Esophagus squamous epithelium (tissue), 5 donors: ENCODE measurements around the gene FARP2. TPM values are rescaled to one million over a fixed set of nuclear protein-coding genes. Genes with fewer than 3 reads are reported as not detected.

Source experiments
- DNase-seq: peaks from one replicate; lab custom pipeline; 2025; lab: John Stamatoyannopoulos, UW
- H3K27ac ChIP-seq, 4 donors: fragments of 200-600 bp; sonication (generic); one replicate each; pipeline ENCODE4 v1.5.1; 2016 to 2019; ENCODE audit warnings: mild to moderate bottlenecking in 1 of 4
- H3K27me3 ChIP-seq, 4 donors: fragments of 200-600 bp; sonication (generic); 1 replicate in 3 of 4; 2 replicates in 1 of 4; pipeline versions ENCODE4 v1.5.1 to v1.6.0; 2017 to 2021; ENCODE audit warnings: antibody characterized with exemption in 1 of 4
- H3K36me3 ChIP-seq, 3 donors: fragments of 200-600 bp; sonication (generic); one replicate each; pipeline ENCODE4 v1.5.1; 2016 to 2019
- H3K4me1 ChIP-seq, 3 donors: fragments of 200-600 bp; sonication (generic); one replicate each; pipeline ENCODE4 v1.5.1; 2017 to 2019
- H3K4me3 ChIP-seq, 4 donors: fragments of 200-600 bp; sonication (generic); 1 replicate in 3 of 4; 2 replicates in 1 of 4; pipeline ENCODE4 v1.5.1; 2016 to 2019; ENCODE audit warnings: mild to moderate bottlenecking in 2 of 4, moderate library complexity in 1 of 4
- H3K9me3 ChIP-seq, 3 donors: fragments of 200-600 bp; sonication (generic); one replicate each; pipeline ENCODE4 v1.5.1; 2016 to 2019
- CTCF ChIP-seq, 6 experiments: fragments of 450-650 bp in 4 of 6; fragments of 200-600 bp in 2 of 6; sonication (generic) in 2 of 6; IDR thresholded peaks; one replicate each; pipeline ENCODE4 v1.5.1; 2016 to 2019; ENCODE audit warnings: antibody characterized with exemption in 6 of 6, mild to moderate bottlenecking in 4 of 6, moderate library complexity in 4 of 6
- POLR2A ChIP-seq, 4 donors: fragments of 450-650 bp; IDR thresholded peaks; one replicate each; pipeline ENCODE4 v1.6.1; 2017; ENCODE audit warnings: antibody characterized with exemption in 4 of 4, mild to moderate bottlenecking in 4 of 4, moderate library complexity in 3 of 4
- WGBS, 2 donors: methylation state at CpG; one replicate each; pipeline ENCODE4 v1.1.5; 2018; 5-methylcytosine and 5-hydroxymethylcytosine counted together
- intact Hi-C: fragments of 100-400 bp; cut with DNase I; formaldehyde crosslinking; loops from one replicate; pipeline ENCODE4 v1.15.0; 2022
- small RNA-seq, 4 donors: library from RNA; depleted of rRNA; stranded (forward); fragments of <200 nt; gene quantifications; one replicate each; pipeline ENCODE3, GENCODE V24; 2016
- total RNA-seq, 4 donors: library from RNA; depleted of rRNA; stranded (reverse); fragments of >200 nt; gene quantifications; one replicate each; pipeline ENCODE4 v1.1.0, GENCODE V29; 2016
- donor health status: DM: yes; HTN: yes; CAD: no.

Gene FARP2
- total RNA-seq, 4 donors from 2014 or later: 20.8 to 41.8 (median 37.1) TPM

GRCh38 chr2:241540401-241540770 lies 184.3 kb downstream of the FARP2 start:
- TF ChIP-seq CTCF (IDR thresholded peaks at IDR 0.05) (no peak), POLR2A (IDR thresholded peaks at IDR 0.05) (no peak)
- H3K9me3 ChIP-seq: peaks cover 0 to 6% (median 0%) of the 10 kb centered on the region in 3 donors
- DNase-seq: no peak
- intact Hi-C loops: no loop called here
- H3K36me3 ChIP-seq: no peaks in the 10 kb centered on the region
- H3K4me1 ChIP-seq: peaks cover 0 to 25% (median 13%) of the 10 kb centered on the region in 3 donors
- H3K27ac ChIP-seq: peak overlapping the region in 2 of 4 donors; percentile 47 to 72
- peaks cover 0 to 52% (median 0%) of the 10 kb centered on the region in 4 donors for H3K27me3 ChIP-seq
- H3K4me3 ChIP-seq: peak overlapping the region; percentile 33 to 69 (median 48)
- 0 to 33% methylated on average over 1 to 6 of the region's 10 CpGs for WGBS, 2 donors

- Histone ChIP-seq H3K36me3 (no peaks in the 10 kb centered on the region), H3K9me3 (peaks cover 0 to 6% (median 0%) of the 10 kb centered on the region in 3 donors), H3K27ac (peak overlapping the region in 2 of 4 donors; percentile 47 to 72), H3K4me1 (peaks cover 0 to 25% (median 13%) of the 10 kb centered on the region in 3 donors), H3K4me3 (peak overlapping the region; percentile 33 to 69 (median 48)), H3K27me3 (peaks cover 0 to 57% (median 0%) of the 10 kb centered on the region in 4 donors)
- DNase-seq: no peak
- no peak for TF ChIP-seq POLR2A (IDR thresholded peaks at IDR 0.05)
- no peak for TF ChIP-seq CTCF (IDR thresholded peaks at IDR 0.05)
- intact Hi-C loops: no loop called here
- 3 to 20% methylated on average over 3 to 7 of the region's 68 CpGs for WGBS, 2 donors
These were observed 184.9 kb downstream of the FARP2 start for GRCh38 chr2:241540771-241541561.

- Histone ChIP-seq H3K36me3 (no peaks in the 10 kb centered on the region), H3K27me3 (peaks cover 0 to 64% (median 0%) of the 10 kb centered on the region in 4 donors), H3K4me3 (peak overlapping the region in 3 of 4 donors; percentile 45 to 69 (median 52)), H3K9me3 (peaks cover 0 to 6% (median 0%) of the 10 kb centered on the region in 3 donors), H3K4me1 (peaks cover 0 to 29% (median 15%) of the 10 kb centered on the region in 3 donors), H3K27ac (no peak overlapping the region)
- TF ChIP-seq CTCF (IDR thresholded peaks at IDR 0.05) (no peak), POLR2A (IDR thresholded peaks at IDR 0.05) (no peak)
- WGBS, 2 donors: 30% methylated on average over 7 of the region's 62 CpGs; no CpG with 5 or more reads in 1 of the 2 donors
- intact Hi-C loops: no loop called here
- no peak for DNase-seq
These were observed 185.6 kb downstream of the FARP2 start for GRCh38 chr2:241541564-241542277.

GRCh38 chr2:241542278-241542605 lies 186.2 kb downstream of the FARP2 start:
- Histone ChIP-seq H3K27me3 (peaks cover 0 to 69% (median 0%) of the 10 kb centered on the region in 4 donors), H3K27ac (no peak overlapping the region), H3K9me3 (peaks cover 0 to 6% (median 0%) of the 10 kb centered on the region in 3 donors), H3K36me3 (no peaks in the 10 kb centered on the region), H3K4me1 (peaks cover 0 to 34% (median 20%) of the 10 kb centered on the region in 3 donors), H3K4me3 (no peak overlapping the region)
- TF ChIP-seq CTCF (IDR thresholded peaks at IDR 0.05) (no peak), POLR2A (IDR thresholded peaks at IDR 0.05) (no peak)
- no peak for DNase-seq
- WGBS, 2 donors: 80 to 96% methylated on average over 2 to 4 of the region's 15 CpGs
- intact Hi-C loops: no loop called here

Small RNAs within 50 kb of the gene (small RNA-seq; reads per million reads assigned to genes)
- gene MIR3133: 0 reads per million in 4 donors

Other genes with a start within 250 kb of the FARP2 start
- 1 to 10 TPM; 3.4 to 8.9 (median 5.6) TPM for gene PASK, start 206.8 kb upstream of the FARP2 start, total RNA-seq
- gene PPP1R7, start 205.8 kb upstream of the FARP2 start, total RNA-seq: 100 to 1,000 TPM in 1 of 4 donors, 10 to 100 TPM in 3; 53.5 to 108 (median 63.3) TPM
- gene ANO7, start 167.6 kb upstream of the FARP2 start, total RNA-seq: under 1 TPM in 1 of 4 donors, not detected in 3; 0.59 TPM
- gene HDLBP, start 40.6 kb upstream of the FARP2 start, total RNA-seq: 100 to 1,000 TPM; 239 to 310 (median 273) TPM
- gene SEPTIN2, start 40.4 kb upstream of the FARP2 start, total RNA-seq: 100 to 1,000 TPM in 3 of 4 donors, 10 to 100 TPM in 1; 95.9 to 236 (median 185) TPM
- 100 to 1,000 TPM; 137 to 156 (median 140) TPM for gene STK25, start 152.3 kb downstream of the FARP2 start, total RNA-seq
- 10 to 100 TPM; 35.5 to 57.1 (median 51.2) TPM for gene BOK, start 202.5 kb downstream of the FARP2 start, total RNA-seq